Neural progenitor cell (in vitro differentiated cells): Measurements from ENCODE around the gene CXCL17. TPM values are rescaled to one million over a fixed set of nuclear protein-coding genes. Genes with fewer than 3 reads are reported as not detected.

Experiments
- DNase-seq: peaks from one replicate; pipeline ENCODE4 v3.0.0-alpha.2; 2016; ENCODE audit warnings: low spot score
- H2AFZ ChIP-seq: fragments of 200-600 bp; sonication (generic); replicated peaks from 2 replicates; pipeline ENCODE4 v1.6.1; 2016; ENCODE audit warnings: antibody characterized with exemption
- H3F3A ChIP-seq: fragments of 200-600 bp; sonication (generic); 2 replicates; pipeline ENCODE4 v1.6.1; 2016; ENCODE audit warnings: antibody characterized with exemption, low read depth
- H3K27ac ChIP-seq: fragments of 200-600 bp; sonication (generic); 2 replicates; pipeline ENCODE4 v1.5.1; 2016; ENCODE audit warnings: mild to moderate bottlenecking
- H3K27me3 ChIP-seq: fragments of 200-600 bp; sonication (generic); 2 replicates; pipeline ENCODE4 v1.6.1; 2016; ENCODE audit warnings: mild to moderate bottlenecking, moderate library complexity
- H3K36me3 ChIP-seq: fragments of 200-600 bp; sonication (generic); 2 replicates; pipeline ENCODE4 v1.5.1; 2016
- H3K4me1 ChIP-seq: fragments of 200-600 bp; sonication (generic); 2 replicates; pipeline ENCODE4 v1.6.1; 2016; ENCODE audit warnings: mixed run types
- H3K4me2 ChIP-seq: fragments of 200-600 bp; sonication (generic); 2 replicates; pipeline ENCODE4 v1.6.1; 2016
- H3K4me3 ChIP-seq: fragments of 200-600 bp; sonication (generic); 2 replicates; pipeline ENCODE4 v1.5.1; 2016
- H3K79me2 ChIP-seq: fragments of 200-600 bp; sonication (generic); 2 replicates; pipeline ENCODE4 v1.6.1; 2016; ENCODE audit warnings: low read depth
- H3K9ac ChIP-seq: fragments of 200-600 bp; sonication (generic); 2 replicates; pipeline ENCODE4 v1.6.1; 2016
- H3K9me3 ChIP-seq: fragments of 200-600 bp; sonication (generic); 2 replicates; pipeline ENCODE4 v1.5.1; 2016; ENCODE audit warnings: low read depth
- H4K20me1 ChIP-seq: fragments of 200-600 bp; sonication (generic); 2 replicates; pipeline ENCODE4 v1.6.1; 2016; ENCODE audit warnings: low read depth
- H3K27ac Mint-ChIP-seq: 3 replicates; pipeline ENCODE4 v1.8.0; 2021; ENCODE audit warnings: mixed read lengths
- H3K27me3 Mint-ChIP-seq: 2 replicates; pipeline ENCODE4 v1.8.0; 2022; ENCODE audit warnings: low read depth, mild to moderate bottlenecking, inconsistent platforms, moderate library complexity, mixed read lengths; ENCODE audit not compliant: insufficient read depth
- H3K36me3 Mint-ChIP-seq: 3 replicates; pipeline ENCODE4 v1.8.0; 2021; ENCODE audit warnings: mixed read lengths
- H3K4me1 Mint-ChIP-seq: 3 replicates; pipeline ENCODE4 v1.8.0; 2021; ENCODE audit warnings: mixed read lengths
- H3K4me3 Mint-ChIP-seq: 3 replicates; pipeline ENCODE4 v1.8.0; 2021; ENCODE audit warnings: mild to moderate bottlenecking, moderate library complexity, mixed read lengths
- H3K9me3 Mint-ChIP-seq: 3 replicates; pipeline ENCODE4 v1.8.0; 2020; ENCODE audit warnings: mixed read lengths
- CTCF ChIP-seq: fragments of 200-600 bp; sonication (generic); IDR thresholded peaks from 2 replicates; pipeline ENCODE4 v1.5.1; 2017; ENCODE audit warnings: antibody characterized with exemption, mild to moderate bottlenecking
- EZH2 ChIP-seq: fragments of 200-600 bp; sonication (generic); IDR thresholded peaks from 2 replicates; pipeline ENCODE4 v1.6.1; 2017; ENCODE audit warnings: antibody characterized with exemption, mild to moderate bottlenecking, moderate library complexity
- EZH2phosphoT487 ChIP-seq: fragments of 200-600 bp; sonication (generic); IDR thresholded peaks from 2 replicates; pipeline ENCODE4 v1.6.1; 2017; ENCODE audit warnings: antibody characterized with exemption
- total RNA-seq: library from RNA; depleted of rRNA; stranded (reverse); fragments of >200 nt; gene quantifications from 2 replicates; pipeline ENCODE4 v1.2.3, GENCODE V29; 2015; ENCODE audit warnings: low replicate concordance

Gene CXCL17
- 0.12 TPM in 1 of 2 replicates, not detected in the other for total RNA-seq

GRCh38 chr19:42442833-42443232, at the start of gene CXCL17:
Gene CXCL17 (minus strand): TSS chr19:42442946. CDS start chr19:42442832, 114 bp downstream.
- H3K9me3 ChIP-seq = no peaks in the 10 kb centered on the region
- DNase-seq = no peak
- TF ChIP-seq CTCF (no peak), EZH2phosphoT487 (no peak), EZH2 (no peak)
- H3K4me1 Mint-ChIP-seq = peaks cover 8% of the 10 kb centered on the region
- H4K20me1 ChIP-seq = peaks cover 3% of the 10 kb centered on the region
- H3K4me2 ChIP-seq = no peak within 1 kb of the TSS
- no peak within 1 kb of the TSS for H3K27ac Mint-ChIP-seq
- no peak within 1 kb of the TSS for H3K27ac ChIP-seq
- H2AFZ ChIP-seq = no peak within 1 kb of the TSS
- no peaks in the 10 kb centered on the region for H3K27me3 ChIP-seq
- no peaks in the 10 kb centered on the region for H3K79me2 ChIP-seq
- peaks cover 3% of the 10 kb centered on the region for H3K27me3 Mint-ChIP-seq
- H3K36me3 Mint-ChIP-seq = no peaks in the 10 kb centered on the region
- no peaks in the 10 kb centered on the region for H3K9me3 Mint-ChIP-seq
- H3K4me3 ChIP-seq = no peak within 1 kb of the TSS
- H3K36me3 ChIP-seq = no peaks in the 10 kb centered on the region
- no peak within 1 kb of the TSS for H3K4me3 Mint-ChIP-seq
- peaks cover 7% of the 10 kb centered on the region for H3K4me1 ChIP-seq
- peaks cover 5% of the 10 kb centered on the region for H3F3A ChIP-seq
- H3K9ac ChIP-seq = no peak within 1 kb of the TSS

- Histone ChIP-seq H4K20me1 (no peaks in the 10 kb centered on the region), H3K4me1 (peaks cover 7% of the 10 kb centered on the region), H3F3A (no peaks in the 10 kb centered on the region), H3K27ac (no peak overlapping the region), H3K27me3 (no peaks in the 10 kb centered on the region), H3K4me3 (no peak overlapping the region), H3K36me3 (no peaks in the 10 kb centered on the region), H3K9me3 (no peaks in the 10 kb centered on the region), H3K9ac (no peak overlapping the region), H3K4me2 (no peak overlapping the region), H2AFZ (no peak overlapping the region), H3K79me2 (no peaks in the 10 kb centered on the region)
- no peak for TF ChIP-seq EZH2phosphoT487
- Mint-ChIP-seq H3K4me1 (peaks cover 3% of the 10 kb centered on the region), H3K36me3 (no peaks in the 10 kb centered on the region), H3K27ac (no peak overlapping the region), H3K27me3 (peaks cover 4% of the 10 kb centered on the region), H3K9me3 (no peaks in the 10 kb centered on the region), H3K4me3 (no peak overlapping the region)
- peak; percentile 20 for DNase-seq
Measured at GRCh38 chr19:42488783-42489521, 46.2 kb upstream of the CXCL17 start.

GRCh38 chr19:42487798-42488178, 45.0 kb upstream of the CXCL17 start:
- no peak for TF ChIP-seq EZH2phosphoT487
- no peak for TF ChIP-seq EZH2
- TF ChIP-seq CTCF = no peak
- Histone ChIP-seq H3K4me1 (peaks cover 7% of the 10 kb centered on the region), H3K27me3 (no peaks in the 10 kb centered on the region), H3K9ac (no peak overlapping the region), H3K27ac (no peak overlapping the region), H2AFZ (no peak overlapping the region), H3K36me3 (no peaks in the 10 kb centered on the region), H4K20me1 (no peaks in the 10 kb centered on the region), H3K4me2 (no peak overlapping the region), H3K79me2 (no peaks in the 10 kb centered on the region), H3F3A (no peaks in the 10 kb centered on the region), H3K4me3 (no peak overlapping the region), H3K9me3 (no peaks in the 10 kb centered on the region)
- no peak for DNase-seq
- Mint-ChIP-seq H3K36me3 (no peaks in the 10 kb centered on the region), H3K4me1 (peaks cover 4% of the 10 kb centered on the region), H3K27me3 (peaks cover 4% of the 10 kb centered on the region), H3K4me3 (no peak overlapping the region), H3K9me3 (no peaks in the 10 kb centered on the region), H3K27ac (no peak overlapping the region)
